Measurements from ENCODE around the gene CCDC88C.
A peak's percentile ranks its signal among the peaks of the same experiment; 100 is the strongest.
"Not testable (repeated sequence)": the region's sequence is repeated elsewhere in the genome, so short reads cannot be mapped to it uniquely, and the experiment has no call there.

CCDC88C gene

GRCh38 chr14:91417120-91417982 is at the start of gene CCDC88C:
TSS of gene CCDC88C (minus strand) at chr14:91417820. CDS start at chr14:91417690, 130 bp downstream.
- peak; percentile 60 for DNase-seq

GRCh38 chr14:91466192-91466591 is 48.6 kb upstream of the CCDC88C start:
- no peak for DNase-seq

- DNase-seq = no peak
These were observed 47.1 kb upstream of the CCDC88C start for GRCh38 chr14:91464615-91465205.

- DNase-seq = no peak
These were observed 41.0 kb upstream of the CCDC88C start for GRCh38 chr14:91458612-91459011.

GRCh38 chr14:91456283-91456682 is 38.7 kb upstream of the CCDC88C start:
- DNase-seq = no peak

GRCh38 chr14:91454580-91454979 is 37.0 kb upstream of the CCDC88C start:
- no peak for DNase-seq

GRCh38 chr14:91454155-91454554 is 36.5 kb upstream of the CCDC88C start:
- no peak for DNase-seq

- DNase-seq = no peak
These were observed 36.1 kb upstream of the CCDC88C start for GRCh38 chr14:91453744-91454143.

GRCh38 chr14:91444335-91445020 is 26.9 kb upstream of the CCDC88C start:
- DNase-seq = no peak

GRCh38 chr14:91439345-91439744 is 21.7 kb upstream of the CCDC88C start:
- DNase-seq = no peak

- DNase-seq = no peak
These were observed 21.2 kb upstream of the CCDC88C start for GRCh38 chr14:91438845-91439244.

GRCh38 chr14:91436266-91436665 is 18.6 kb upstream of the CCDC88C start:
- not testable (repeated sequence) for DNase-seq

- DNase-seq = no peak
These were observed 11.8 kb upstream of the CCDC88C start for GRCh38 chr14:91429385-91429784.

GRCh38 chr14:91428931-91429330 is 11.3 kb upstream of the CCDC88C start:
- DNase-seq = not testable (repeated sequence)

- DNase-seq = not testable (repeated sequence)
These were observed 7.9 kb upstream of the CCDC88C start for GRCh38 chr14:91425531-91425944.

GRCh38 chr14:91424813-91425530 is 7.4 kb upstream of the CCDC88C start:
- DNase-seq = no peak

GRCh38 chr14:91420686-91421085 is 3.1 kb upstream of the CCDC88C start:
- no peak for DNase-seq

GRCh38 chr14:91419451-91419850 is 1.8 kb upstream of the CCDC88C start:
- no peak for DNase-seq

- DNase-seq = no peak
These were observed 1.4 kb upstream of the CCDC88C start for GRCh38 chr14:91419044-91419397.

GRCh38 chr14:91418387-91419043 is 895 bp upstream of the CCDC88C start:
- peak; percentile 78 for DNase-seq

- DNase-seq = no peak
These were observed 365 bp upstream of the CCDC88C start for GRCh38 chr14:91417983-91418386.

GRCh38 chr14:91416744-91417119 is 888 bp downstream of the CCDC88C start:
- DNase-seq = no peak
